Measurements from ENCODE around the gene SYCE1L. TPM values are rescaled to one million over a fixed set of nuclear protein-coding genes. Genes with fewer than 3 reads are reported as not detected.
A peak's percentile ranks its signal among the peaks of the same experiment; 100 is the strongest.
"Not testable (repeated sequence)": the region's sequence is repeated elsewhere in the genome, so short reads cannot be mapped to it uniquely, and the experiment has no call there.

SYCE1L gene, protein sequence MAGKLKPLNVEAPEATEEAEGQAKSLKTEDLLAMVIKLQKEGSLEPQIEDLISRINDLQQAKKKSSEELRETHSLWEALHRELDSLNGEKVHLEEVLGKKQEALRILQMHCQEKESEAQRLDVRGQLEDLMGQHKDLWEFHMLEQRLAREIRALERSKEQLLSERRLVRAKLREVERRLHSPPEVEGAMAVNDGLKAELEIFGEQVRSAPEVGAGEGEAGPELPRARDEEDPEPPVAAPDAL
- total RNA-seq (2014; rRNA removed; shearing (Covaris generic)) = 0.91 TPM in 1 of 2 replicates, not detected in the other

DNA sequence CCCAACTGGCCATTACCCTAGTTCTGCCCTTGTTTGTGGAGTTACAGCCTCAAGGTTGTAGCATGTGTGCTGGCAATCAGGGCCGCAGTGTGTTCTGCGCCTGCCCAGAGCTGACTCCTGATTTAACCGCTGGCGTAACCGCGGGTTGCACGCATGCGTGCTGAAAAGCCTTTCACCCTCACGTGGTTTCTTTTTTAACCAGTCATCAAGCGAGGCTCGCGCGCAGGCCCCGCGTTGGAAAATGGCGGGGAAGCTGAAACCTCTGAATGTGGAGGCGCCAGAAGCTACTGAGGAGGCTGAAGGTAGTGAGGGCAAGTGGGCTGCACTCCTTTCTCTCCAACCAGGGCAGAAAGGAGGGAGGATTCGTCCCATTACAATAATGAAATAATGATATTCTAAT, at the start of gene SYCE1L:
SYCE1L (plus strand) TSS at position 198 of the 400 bp plus-strand sequence; CDS start at position 242, 44 bp downstream.
- no peak for DNase-seq (ENCODE audit: low spot score)

DNA sequence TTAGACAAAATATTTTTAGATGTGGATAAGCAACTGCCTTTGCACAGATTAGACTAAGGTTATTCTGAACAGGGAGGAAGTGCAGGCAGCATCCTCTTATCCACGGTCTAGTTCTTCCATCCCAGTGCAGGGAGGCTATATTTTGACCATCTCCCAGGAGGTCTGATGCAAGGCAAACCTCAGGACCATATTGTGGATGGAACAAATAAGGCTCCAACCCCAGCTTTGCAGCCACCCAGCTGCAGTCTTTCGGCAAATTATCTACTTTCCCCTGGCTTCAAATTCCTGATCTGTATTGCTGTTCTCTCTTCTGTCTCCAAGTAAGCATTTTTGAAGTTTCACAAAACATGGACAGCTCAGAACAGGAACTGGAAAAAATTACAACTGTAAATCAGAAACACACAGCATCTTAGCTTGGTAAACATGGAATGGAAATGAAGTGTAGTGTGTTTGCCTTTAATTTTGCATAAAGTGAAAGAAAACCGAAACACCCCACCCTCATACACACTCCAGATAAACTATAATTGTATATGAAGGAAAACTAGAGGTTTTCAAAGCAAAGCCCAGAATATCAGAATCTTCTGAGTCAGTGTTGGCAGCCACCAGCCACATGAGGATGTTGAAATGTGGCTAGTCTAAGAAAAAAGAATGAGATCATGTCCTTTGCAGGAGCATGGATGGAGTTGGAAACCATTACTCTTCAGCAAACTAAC, 41.7 kb upstream of the SYCE1L start:
- no peak for DNase-seq (ENCODE audit: low spot score)

DNA sequence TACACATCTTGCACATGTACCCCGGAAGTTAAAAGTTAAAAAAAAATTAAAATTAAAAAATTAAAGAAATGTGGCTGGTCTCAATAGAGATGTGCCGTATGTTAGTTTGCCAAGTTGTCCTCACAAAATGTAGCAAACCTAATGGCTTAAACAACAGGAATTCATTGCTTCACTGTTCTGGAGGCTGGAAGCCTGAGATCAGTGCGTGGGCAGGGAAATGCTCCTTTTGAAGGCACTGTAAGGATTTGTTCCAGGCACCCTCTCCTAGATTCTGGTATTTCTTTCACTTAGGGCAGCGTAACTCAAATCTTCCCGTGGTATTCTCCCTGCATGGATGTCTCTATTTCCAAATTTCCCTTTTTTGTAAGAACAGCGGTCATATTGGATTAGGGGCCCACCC, 40.9 kb upstream of the SYCE1L start:
- no peak for DNase-seq (ENCODE audit: low spot score)

DNA sequence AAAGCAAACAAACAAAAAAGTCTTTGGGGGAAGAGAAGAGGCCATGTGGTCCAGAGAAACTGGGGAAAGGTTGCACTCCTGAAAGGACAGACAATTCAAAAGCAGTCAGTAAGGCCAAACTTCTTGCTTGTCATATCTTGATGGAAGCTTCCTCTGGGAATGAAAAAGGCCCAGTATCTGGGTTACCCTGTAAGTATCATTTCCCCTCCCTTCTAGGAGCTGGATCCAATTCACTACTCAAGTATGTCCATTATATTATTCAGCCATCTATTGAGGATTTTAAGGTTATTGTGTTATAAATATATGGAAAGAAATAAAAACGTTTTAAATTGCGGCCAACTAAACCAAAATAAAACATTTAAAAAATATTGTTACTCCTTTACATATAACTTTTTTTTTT, 34.2 kb upstream of the SYCE1L start:
- no peak for DNase-seq (ENCODE audit: low spot score)

DNA sequence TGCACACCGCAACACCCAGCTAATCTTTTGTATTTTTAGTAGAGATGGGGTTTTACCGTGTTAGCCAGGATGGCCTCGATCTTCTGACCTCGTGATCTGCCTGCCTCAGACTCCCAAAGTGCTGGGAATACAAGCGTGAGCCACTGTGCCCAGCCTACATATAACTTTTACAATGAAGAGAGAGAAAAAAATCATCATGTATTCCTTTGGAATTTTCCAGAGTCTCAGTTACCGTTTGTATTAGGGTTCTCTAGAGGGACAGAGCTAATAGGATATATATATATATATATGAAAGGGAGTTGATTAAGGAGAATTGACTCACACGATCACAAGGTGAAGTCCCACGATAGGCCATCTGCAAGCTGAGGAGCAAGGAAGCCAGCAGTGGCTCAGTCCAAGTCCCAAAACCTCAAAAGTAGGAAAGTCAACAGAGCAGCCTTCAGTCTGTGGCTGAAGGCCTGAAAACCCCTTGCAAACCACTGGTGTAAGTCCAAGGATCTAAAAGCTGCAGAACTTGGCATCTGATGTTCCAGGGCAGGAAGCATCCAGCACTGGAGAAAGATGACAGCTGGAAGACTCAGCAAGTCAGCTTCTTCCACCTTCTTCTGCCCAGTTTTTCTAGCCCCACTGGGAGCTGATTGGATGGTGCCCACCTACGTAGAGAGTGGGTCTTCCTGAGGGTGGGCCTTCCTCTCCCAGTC, 33.5 kb upstream of the SYCE1L start:
- DNase-seq (ENCODE audit: low spot score) = not testable (repeated sequence)

DNA sequence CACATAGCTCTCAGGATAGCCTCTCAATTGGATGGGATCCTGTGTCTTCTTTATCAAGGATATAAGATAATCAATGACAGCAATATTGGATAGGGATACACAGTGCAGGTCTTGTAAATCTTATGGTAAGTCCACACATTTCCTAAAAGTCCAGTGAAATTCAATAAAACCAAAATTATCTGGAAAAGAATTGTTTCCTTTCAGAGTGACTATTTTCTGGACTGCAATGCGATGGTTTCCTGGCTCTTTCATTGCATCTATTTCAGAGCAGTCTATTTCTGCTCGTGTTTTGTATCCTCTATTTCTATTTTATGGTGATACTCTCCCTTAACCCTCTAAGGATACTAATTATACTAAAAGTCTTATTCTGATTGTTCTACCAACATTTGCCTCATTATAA, 32.5 kb upstream of the SYCE1L start:
- DNase-seq (ENCODE audit: low spot score) = no peak

DNA sequence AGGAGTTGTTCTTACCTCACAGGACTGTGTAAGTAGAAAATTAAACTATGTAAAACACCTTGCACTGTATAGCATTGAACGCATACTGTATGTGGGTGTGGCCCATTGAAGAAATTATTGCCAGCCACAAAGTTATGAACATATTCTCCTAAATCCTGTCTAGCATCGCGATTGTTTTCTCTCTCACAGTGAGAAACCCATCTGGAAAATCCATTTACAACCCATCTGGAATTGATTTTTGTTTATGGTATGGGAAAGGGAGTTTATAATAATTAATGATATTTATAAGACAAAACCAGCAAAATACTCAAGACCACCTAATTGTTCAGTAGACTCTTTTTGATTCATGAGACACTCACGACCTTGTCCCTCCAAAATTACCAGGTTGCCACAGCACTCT, 30.3 kb upstream of the SYCE1L start:
- no peak for DNase-seq (ENCODE audit: low spot score)

DNA sequence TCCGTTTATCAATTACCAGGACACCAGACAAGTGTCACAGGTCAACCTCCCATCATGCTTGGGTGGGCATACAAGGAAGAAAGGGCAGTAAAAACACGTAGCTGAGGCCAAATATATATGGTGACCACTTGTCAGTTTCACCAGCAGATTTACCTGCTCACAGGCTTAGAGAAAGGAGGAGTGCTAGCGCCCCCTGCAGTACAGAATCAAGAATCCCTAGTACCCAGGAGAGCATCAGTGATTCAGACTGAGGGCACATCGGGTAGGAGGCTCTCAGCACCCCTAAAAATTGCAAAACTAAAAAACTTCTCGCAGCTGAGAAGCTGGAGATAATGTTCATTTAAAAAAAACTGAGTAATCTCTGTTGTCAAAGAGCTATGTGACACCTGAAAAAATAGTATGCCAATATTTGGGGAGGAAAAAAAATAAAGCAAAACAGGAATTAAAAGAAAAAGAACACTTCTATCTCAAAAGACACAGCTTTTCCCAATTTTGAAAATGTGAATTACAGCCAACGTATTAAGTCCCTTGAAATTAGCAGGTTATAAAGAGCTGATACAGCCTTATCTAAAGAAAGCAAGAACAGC, 29.5 kb upstream of the SYCE1L start:
- peak; percentile 55 for DNase-seq (ENCODE audit: low spot score)

DNA sequence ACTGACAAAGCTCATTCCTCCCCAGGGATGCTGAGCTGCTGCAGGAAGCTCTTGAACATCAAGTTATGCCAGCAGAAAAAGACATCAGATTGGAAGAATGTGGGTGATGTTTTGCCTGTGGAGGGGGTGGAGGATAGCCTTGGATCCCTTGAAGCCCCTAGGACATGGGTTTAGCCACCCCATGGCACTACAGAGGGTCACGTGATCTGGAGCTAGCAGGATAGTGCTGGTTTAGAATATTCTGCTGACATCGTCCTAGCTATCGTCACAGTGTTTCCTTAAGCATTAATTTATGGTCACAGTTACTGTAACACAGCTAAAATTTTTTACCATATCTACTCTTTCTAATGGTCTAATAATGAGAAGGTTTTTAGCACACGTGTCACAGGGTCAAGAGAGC, 28.4 kb upstream of the SYCE1L start:
- no peak for DNase-seq (ENCODE audit: low spot score)

DNA sequence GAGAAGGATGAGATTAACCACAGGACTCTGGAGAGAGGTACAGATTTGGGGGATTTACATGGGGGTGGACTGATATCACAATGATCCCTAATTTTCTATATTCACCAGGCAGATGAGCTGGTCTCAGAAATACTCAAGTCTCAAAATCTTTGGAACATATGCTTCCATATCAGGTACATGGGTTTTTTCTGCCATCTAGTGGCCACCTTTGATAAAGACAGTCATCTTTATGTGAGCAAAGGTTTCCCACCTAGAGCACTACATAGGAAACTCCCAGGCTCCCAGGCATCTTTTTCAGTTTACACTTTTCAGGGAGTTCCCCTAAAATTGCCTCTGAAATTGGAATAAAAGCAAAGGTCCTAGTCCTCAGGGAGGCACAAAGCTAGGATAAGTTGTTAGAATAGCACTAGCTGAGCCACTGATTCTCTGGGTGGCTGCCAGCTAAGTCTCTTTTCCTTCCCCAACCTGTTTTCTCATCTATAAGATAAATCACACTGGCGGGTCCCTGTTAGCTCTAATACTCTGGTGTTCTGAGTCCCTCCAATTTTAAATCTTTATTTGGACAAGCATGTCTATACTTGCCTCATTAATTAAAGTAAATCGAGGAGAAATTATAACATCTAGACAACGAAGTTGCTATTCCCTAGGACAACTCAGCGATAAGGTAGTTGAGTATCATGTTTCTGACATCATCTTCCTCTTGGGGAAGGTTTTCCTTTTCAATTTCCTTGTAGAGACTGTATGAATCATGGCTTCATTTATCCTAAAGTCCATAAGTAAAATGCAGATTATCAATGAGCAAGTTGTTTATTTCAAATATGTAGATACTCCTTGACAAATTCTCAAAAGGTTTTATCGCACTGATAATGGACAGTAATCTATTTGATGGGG, 27.2 kb upstream of the SYCE1L start:
- peak; percentile 81 for DNase-seq (ENCODE audit: low spot score)

DNA sequence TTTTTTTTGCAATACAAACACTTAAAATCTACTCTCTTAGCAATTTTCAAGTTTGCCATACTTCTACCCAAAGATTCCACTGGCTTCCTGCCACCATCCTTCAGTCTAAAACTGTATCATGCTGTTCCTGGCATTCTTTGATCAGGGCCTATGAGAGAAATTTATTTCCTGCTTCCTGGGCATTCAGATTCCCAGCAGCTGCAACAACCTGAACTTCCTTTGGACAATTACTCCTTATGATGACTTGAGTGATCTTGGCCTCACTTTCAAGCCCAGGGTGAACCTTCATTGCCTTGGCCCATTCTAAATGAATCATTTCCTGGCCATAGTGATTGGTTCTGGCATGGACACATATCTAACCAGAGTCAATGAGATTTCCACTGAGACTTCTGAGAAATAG, 26.3 kb upstream of the SYCE1L start:
- no peak for DNase-seq (ENCODE audit: low spot score)

DNA sequence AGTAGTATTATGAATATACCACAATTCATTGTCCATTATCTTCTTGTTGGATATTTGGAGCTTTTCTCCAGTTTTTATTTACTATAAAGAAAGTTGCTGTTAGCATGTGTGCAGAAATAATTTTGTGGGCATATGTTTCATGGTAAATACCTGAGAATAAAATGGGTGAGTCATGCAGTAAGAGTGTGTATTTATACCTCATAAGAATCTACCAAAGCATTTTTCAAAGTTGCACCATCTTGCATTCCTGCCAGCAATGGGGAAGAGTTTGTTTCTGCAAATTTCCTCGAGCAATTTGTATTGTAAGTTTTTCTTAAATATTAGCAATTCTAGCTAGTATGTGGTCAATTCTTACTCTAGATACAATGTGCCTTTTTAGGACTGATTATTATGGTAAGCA, 16.1 kb upstream of the SYCE1L start:
- no peak for DNase-seq (ENCODE audit: low spot score)

DNA sequence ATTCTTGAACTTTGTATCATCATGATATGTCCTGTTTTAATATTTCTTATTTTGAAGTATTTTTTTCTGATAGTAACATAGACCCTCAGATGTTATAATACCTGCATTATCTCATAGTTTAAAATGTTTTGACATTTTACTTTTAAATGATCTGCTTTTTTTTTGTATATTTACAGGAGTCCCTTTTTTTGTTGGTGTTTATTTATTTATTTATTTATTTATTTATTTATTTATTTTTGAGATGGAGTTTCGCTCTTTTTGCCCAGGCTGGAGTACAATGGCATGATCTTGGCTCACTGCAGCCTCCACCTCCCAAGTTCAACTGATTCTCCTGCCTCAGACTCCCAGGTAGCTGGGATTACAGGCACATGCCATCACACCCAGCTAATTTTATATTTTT, 12.9 kb upstream of the SYCE1L start:
- not testable (repeated sequence) for DNase-seq (ENCODE audit: low spot score)

DNA sequence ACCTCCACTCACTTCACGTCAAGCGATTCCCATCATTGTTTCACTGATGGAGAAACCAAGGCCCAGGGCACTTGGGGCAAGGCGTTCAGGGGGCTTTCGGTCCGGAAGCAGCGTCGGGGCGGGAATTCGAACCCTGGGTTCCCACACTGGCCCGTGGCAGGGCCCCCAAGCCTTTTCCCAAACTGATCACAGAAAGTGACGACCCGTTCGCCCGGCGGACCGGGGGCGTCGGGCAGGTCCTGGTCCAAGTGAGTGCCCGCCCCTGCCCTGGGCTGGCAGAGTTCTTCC, 9.1 kb upstream of the SYCE1L start:
- no peak for DNase-seq (ENCODE audit: low spot score)

DNA sequence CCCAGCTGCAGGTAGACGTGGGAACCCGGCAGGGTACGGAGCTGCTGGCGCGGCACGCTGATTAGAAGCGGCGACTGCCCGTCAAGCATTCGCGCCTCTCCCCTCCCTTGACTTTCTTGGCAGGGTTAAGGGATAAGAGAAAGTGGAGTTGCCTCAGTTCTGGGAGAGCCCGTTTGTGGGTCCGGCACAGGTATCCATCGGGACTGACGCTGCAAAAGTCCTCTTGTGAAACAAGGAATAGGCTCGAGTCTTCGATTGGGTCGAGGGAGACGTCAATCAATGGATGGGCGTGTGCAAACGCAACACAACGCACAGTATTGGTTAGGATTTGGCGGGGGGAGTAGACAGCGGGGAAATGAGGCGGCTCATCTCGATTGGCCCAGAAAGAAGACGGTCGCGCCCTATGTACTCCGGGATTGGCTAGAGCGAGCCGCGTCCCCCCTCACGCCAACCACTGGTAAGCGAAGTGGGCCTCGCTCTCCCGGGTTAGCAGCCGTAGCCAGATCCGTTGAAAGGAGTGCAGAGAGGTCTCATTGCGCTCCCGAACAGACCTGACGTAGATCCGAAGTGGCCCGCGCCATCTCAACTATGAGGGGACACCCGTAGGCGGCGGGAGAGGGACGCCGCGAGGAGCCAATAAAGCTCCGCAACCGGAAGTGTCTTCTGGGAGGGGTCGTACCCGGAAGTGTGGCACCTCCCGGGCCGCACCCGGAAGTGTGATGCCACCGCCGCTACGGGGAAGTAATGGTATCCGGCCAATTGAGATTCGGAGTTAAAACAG, 8.5 kb upstream of the SYCE1L start, which contains the start of gene MON1B:
MON1B (plus strand) TSS at position 713 of the 781 bp plus-strand sequence. CDS start 296 bp downstream, outside the sequence.
- peak; percentile 97 for DNase-seq (ENCODE audit: low spot score)

DNA sequence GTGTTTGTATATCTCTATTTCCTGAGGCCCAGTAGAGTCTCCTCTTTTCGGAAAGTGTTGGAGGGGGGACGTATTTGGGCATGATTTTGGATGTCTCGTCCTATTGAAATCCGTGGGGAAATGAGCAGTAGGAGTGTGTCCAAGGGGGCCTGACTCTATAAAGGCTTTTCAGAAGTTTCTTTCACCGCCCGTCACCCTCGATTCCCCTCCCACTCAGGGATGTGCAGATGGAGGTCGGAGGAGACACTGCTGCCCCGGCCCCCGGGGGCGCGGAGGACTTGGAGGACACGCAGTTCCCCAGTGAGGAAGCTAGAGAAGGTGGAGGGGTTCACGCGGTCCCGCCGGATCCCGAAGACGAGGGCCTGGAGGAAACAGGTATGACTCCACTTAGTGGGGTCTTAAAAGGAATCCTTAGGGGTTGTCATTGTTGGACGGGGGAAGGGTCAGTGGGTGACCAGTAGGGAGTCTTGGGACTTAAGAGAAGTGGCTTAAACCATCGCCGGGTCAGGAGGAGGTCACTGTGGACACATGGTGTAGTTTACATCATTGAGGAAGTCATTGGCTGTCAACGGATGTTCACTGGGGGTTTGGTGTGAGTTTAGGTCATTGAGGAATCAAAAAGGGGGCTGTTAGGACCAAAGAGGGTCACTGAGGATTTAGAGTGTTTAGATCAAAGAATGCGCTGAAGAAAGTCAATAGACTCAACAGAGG, 7.8 kb upstream of the SYCE1L start:
- DNase-seq (ENCODE audit: low spot score) = peak; percentile 38

DNA sequence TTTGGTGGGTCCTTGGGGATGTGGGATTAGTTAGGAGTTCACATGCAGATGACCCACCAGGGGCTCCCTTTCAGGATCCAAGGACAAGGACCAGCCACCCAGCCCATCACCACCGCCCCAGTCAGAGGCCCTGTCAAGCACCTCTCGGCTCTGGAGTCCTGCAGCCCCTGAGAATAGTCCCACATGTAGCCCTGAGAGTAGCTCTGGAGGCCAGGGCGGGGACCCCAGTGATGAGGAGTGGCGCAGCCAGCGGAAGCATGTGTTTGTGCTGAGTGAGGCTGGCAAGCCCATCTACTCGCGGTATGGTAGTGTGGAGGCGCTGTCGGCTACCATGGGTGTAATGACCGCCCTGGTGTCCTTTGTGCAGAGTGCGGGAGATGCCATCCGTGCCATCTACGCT, 5.8 kb upstream of the SYCE1L start:
- DNase-seq (ENCODE audit: low spot score) = no peak

DNA sequence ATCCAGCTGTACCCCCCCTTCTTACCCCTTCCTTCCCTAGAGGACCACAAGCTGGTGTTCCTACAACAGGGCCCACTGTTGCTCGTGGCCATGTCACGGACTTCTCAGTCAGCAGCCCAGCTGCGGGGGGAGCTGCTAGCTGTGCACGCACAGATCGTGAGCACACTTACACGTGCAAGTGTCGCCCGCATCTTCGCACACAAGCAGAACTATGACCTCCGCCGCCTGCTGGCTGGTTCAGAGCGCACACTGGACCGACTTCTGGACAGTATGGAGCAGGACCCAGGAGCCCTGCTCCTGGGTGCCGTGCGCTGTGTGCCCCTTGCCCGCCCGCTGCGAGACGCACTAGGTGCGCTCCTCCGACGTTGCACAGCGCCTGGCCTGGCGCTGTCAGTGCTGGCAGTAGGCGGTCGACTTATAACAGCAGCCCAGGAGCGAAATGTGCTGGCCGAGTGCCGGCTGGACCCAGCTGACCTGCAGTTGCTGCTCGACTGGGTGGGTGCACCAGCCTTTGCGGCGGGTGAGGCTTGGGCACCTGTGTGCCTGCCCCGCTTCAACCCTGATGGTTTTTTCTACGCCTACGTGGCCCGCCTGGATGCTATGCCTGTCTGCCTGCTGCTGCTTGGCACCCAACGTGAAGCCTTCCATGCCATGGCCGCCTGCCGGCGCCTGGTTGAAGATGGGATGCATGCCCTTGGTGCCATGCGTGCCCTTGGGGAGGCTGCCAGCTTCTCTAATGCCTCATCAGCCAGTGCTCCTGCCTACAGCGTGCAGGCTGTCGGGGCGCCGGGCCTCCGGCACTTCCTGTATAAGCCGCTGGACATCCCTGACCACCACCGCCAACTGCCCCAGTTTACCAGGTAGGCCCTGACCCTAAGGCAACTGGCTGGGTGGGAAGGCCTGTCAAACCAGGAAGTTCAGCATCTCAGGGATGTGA, 4.6 kb upstream of the SYCE1L start:
- DNase-seq (ENCODE audit: low spot score) = no peak

DNA sequence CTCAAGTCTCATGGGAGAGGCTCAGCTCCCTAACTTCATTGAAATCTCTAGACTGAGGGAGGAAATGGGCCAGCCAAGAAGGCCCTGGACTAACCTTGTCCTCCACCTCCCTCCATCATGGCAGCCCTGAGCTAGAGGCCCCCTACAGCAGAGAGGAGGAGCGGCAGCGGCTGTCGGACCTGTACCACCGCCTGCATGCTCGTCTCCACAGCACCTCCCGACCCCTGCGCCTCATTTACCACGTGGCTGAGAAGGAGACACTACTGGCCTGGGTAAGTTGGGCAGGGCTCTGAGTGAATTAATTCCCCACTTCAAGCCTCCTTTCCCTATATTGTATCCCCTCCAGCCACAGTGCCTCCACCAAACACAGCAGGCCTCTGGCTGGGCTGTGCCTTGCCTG, 3.8 kb upstream of the SYCE1L start:
- DNase-seq (ENCODE audit: low spot score) = no peak
